OCI-LY1 (cell line): Measurements from ENCODE around the gene NLRP3.

Source experiments
- CTCF ChIP-seq: fragments of 200-600 bp; sonication (generic), shearing (Covaris generic); IDR thresholded peaks from 2 replicates; pipeline ENCODE4 v1.5.1; 2017; ENCODE audit warnings: mild to moderate bottlenecking, antibody characterized with exemption, low read length, moderate library complexity, mixed read lengths
- EZH2 ChIP-seq: fragments of 200-600 bp; sonication (generic), shearing (Covaris generic); IDR thresholded peaks from 2 replicates; pipeline ENCODE4 v1.8.0; 2017; ENCODE audit warnings: borderline replicate concordance, mixed run types, mild to moderate bottlenecking, antibody characterized with exemption, low read length, moderate library complexity, mixed read lengths

DNA sequence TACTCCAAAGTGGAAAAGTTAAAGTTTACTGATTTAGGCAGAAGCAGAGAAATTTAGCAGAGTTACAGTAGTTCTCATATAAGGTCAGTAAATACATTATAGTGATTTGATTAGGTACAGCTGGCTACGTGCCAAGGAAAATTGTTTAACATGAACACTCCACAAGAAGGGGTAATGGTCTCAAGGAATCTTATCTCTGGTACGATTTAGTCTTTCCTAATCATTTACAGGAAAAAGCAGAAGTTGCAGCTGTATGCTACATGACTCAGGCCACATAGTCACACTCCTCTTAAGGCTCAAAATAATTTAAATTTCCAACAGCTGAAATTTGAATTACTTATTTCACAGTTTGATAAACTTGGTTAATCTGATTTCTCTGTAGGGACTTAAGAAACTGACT lies 78.8 kb downstream of the NLRP3 start:
- TF ChIP-seq CTCF (no peak), EZH2 (no peak)
